Liver (tissue), 3 donors: Measurements from ENCODE around the gene ACCS.

Source experiments
- ATF3 ChIP-seq: IDR thresholded peaks from 2 replicates; pipeline ENCODE4 v1.6.1; 2016; ENCODE audit warnings: antibody characterized with exemption
- CTCF ChIP-seq: fragments of 150-350 bp; IDR thresholded peaks from 2 replicates; pipeline ENCODE4 v1.5.1; 2017; ENCODE audit warnings: improper control_type of control experiment, low read depth, low read length; ENCODE audit not compliant: missing input control
- EGR1 ChIP-seq, 2 donors: IDR thresholded peaks; 2 replicates each; pipeline ENCODE4 v1.6.1; 2016 to 2018; ENCODE audit warnings: antibody characterized with exemption in 2 of 2, low read depth in 2 of 2
- FOXA1 ChIP-seq: IDR thresholded peaks from 2 replicates; pipeline ENCODE4 v1.6.1; 2016; ENCODE audit warnings: antibody characterized with exemption
- GABPA ChIP-seq, 2 donors: IDR thresholded peaks in 1 of 2; conservative IDR thresholded peaks in 1 of 2; 2 replicates each; pipeline ENCODE4 v1.6.1; 2016; ENCODE audit warnings: antibody characterized with exemption in 2 of 2, mild to moderate bottlenecking in 1 of 2, moderate library complexity in 1 of 2
- HNF4A ChIP-seq, 2 donors: conservative IDR thresholded peaks; 2 replicates each; pipeline ENCODE4 v1.6.1; 2016; ENCODE audit warnings: antibody characterized with exemption in 2 of 2, mild to moderate bottlenecking in 2 of 2
- HNF4G ChIP-seq: IDR thresholded peaks from 2 replicates; pipeline ENCODE4 v1.6.1; 2016; ENCODE audit warnings: antibody characterized with exemption
- JUND ChIP-seq, 2 donors: IDR thresholded peaks; 2 replicates each; pipeline ENCODE4 v1.6.1; 2016; ENCODE audit warnings: antibody characterized with exemption in 2 of 2
- MAX ChIP-seq: IDR thresholded peaks from 2 replicates; pipeline ENCODE4 v1.6.1; 2016; ENCODE audit warnings: antibody characterized with exemption
- NR2F2 ChIP-seq: IDR thresholded peaks from 2 replicates; pipeline ENCODE4 v1.6.1; 2016; ENCODE audit warnings: antibody characterized with exemption
- RAD21 ChIP-seq, 2 donors: IDR thresholded peaks; 2 replicates each; pipeline ENCODE4 v1.6.1; 2016; ENCODE audit warnings: antibody characterized with exemption in 2 of 2, mild to moderate bottlenecking in 2 of 2
- REST ChIP-seq: IDR thresholded peaks from 2 replicates; pipeline ENCODE4 v1.6.1; 2016; ENCODE audit warnings: antibody characterized with exemption, mild to moderate bottlenecking
- SP1 ChIP-seq: IDR thresholded peaks from 2 replicates; pipeline ENCODE4 v1.6.1; 2018; ENCODE audit warnings: antibody characterized with exemption, mild to moderate bottlenecking
- YY1 ChIP-seq: IDR thresholded peaks from 2 replicates; pipeline ENCODE4 v1.6.1; 2016; ENCODE audit warnings: antibody characterized with exemption, mild to moderate bottlenecking
- donor health status: healthy.
- donor health status: healthy.

GRCh38 chr11:44025727-44026126 is 40.3 kb upstream of the ACCS start:
- no peak for TF ChIP-seq JUND (IDR thresholded peaks at IDR 0.05)
- no peak for TF ChIP-seq NR2F2
- TF ChIP-seq SP1 = no peak
- no peak for TF ChIP-seq CTCF
- no peak for TF ChIP-seq RAD21 (IDR thresholded peaks at IDR 0.05)
- no peak for TF ChIP-seq GABPA (IDR thresholded peaks at IDR 0.05 in 1 of 2, conservative IDR thresholded peaks at IDR 0.05 in 1 of 2)
- TF ChIP-seq EGR1 (IDR thresholded peaks at IDR 0.05; ENCODE audit: low read depth in 2 of 2) = no peak
- no peak for TF ChIP-seq MAX
- TF ChIP-seq REST = no peak
- no peak for TF ChIP-seq ATF3
- TF ChIP-seq FOXA1 = no peak
- no peak for TF ChIP-seq HNF4A (conservative IDR thresholded peaks at IDR 0.05)
- TF ChIP-seq YY1 = no peak
- TF ChIP-seq HNF4G = no peak
